Left lobe of liver (tissue), 2 donors: ENCODE data around the gene ART1. TPM values are rescaled to one million over a fixed set of nuclear protein-coding genes. Genes with fewer than 3 reads are reported as not detected.
"Not testable (repeated sequence)": the region's sequence is repeated elsewhere in the genome, so short reads cannot be mapped to it uniquely, and the experiment has no call there.

Source experiments
- ATAC-seq: fragments of 200-7000 bp; cut with Tn5 transposase; one replicate; pipeline ENCODE4 v1.9.1; 2020; ENCODE audit warnings: mild to moderate bottlenecking, moderate library complexity
- DNase-seq: peaks from one replicate; pipeline ENCODE4 v3.0.0-alpha.2; 2020; ENCODE audit warnings: low spot score
- total RNA-seq: library from RNA; stranded (reverse); gene quantifications from one replicate; pipeline ENCODE4 v1.2.1, GENCODE V29; 2021
- donor health status: DM: no; HTN: no; CAD: no; lungs with moderate emphysema.
- donor health status: DM: no; HTN: yes; CAD: no.

Gene ART1
- total RNA-seq, 1 donor from 2014 or later, result not detected

DNA sequence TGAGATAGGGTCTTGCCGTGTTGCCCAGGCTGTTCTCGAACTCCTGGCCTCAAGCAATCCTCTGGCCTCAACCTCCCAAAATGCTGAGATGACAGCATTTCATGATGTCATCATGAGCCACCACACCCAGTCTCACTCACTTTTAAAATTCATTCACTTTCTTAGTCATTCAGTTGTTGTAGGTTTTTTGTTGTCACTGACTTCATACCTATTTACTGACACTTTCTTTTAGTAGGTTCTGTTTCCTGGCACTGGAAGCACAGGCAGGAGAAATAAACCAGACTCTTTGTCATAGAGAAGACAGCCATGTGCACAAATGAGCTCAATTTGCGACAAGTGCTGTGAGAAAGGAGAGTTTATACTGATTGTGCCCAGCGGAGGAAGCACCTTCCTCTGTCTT, 13.6 kb upstream of the ART1 start:
- ATAC-seq, result no peak
- no peak for DNase-seq

DNA sequence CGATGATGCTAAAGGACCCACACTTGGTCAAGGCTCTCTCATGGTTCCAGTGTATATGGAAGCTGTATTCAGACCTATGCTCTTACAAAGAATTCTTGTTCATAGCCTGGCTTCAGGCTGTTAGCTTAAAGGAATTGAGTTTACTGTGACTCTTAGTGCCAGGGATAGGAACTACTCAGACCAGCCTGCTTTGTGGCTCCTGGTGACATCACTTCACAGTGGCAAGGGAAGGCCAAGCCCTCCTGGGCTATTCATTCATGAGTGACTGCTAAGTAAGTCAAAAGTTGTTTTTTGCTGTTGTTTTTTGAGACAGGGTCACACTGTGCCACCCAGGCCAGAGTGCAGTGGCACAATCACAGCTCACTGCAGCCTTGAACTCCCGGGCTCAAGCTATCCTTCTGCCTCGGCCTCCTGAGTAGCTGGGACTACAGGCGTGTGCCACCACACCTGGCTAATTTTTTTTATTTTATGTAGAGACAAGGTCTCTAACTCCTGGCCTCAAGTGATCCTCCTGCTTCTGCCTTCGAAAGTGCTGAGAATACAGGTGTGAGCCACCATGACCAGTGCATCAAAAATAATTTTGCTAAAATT, 12.8 kb upstream of the ART1 start:
- DNase-seq, result no peak

DNA sequence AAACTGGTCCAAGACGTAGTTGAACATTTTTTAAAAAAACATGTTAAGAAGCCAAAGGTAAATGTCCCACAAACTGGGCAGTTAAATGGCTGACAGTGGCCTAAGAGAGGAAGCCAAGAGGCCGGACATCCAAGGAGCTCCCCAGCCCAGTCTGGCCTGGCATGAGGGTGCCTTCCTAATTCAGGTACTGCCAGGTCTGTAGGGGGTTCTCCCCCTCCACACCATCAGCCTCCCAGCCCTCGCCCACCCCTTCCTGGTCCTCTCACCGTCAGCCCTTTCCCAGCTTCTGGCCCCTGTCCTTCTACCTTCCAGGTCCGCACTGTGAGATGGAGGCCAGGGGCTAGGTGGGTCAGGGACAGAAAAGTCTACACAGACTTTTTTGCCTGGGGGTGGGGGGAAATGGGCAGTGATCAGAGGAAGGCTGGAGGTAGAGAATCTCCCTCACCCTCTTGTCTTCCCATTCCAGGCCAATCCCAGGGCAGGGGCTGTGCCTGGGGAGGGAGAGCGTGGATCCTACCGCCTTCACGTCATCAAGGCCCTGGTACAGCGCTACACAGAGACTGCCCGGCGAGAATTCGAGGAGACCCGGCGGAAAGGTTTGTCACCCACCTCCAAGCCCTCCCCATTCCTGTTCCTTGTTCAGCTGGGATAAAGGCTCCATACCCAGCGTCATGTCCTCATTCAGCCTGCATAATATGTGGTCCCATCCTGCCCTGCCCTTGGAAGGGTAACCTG, 9.1 kb upstream of the ART1 start:
- ATAC-seq (no peak), DNase-seq (no peak)

More for the DNA sequence above, 12.8 kb upstream of the ART1 start:
- ATAC-seq, result no peak

DNA sequence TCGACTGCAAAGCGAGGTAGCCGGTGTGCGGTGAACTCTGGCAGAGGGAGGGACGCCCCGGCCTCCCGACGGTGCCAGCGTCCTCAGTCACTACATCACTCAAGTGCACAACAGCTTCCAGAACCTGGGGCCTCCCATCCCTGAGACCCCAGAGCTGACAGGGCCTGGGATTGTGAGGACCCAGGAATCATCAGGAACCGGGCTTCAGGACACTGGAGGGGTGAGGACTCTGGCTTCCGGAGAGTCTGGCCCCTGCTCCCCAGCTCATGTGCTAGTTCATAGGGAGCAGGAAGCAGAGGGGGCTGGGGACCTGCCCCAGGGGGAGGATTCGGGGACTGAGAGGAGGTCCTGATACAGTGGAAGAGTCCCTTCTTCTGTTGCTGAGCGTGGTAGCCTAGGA, 7.7 kb upstream of the ART1 start:
- ATAC-seq (no peak), DNase-seq (no peak)

DNA sequence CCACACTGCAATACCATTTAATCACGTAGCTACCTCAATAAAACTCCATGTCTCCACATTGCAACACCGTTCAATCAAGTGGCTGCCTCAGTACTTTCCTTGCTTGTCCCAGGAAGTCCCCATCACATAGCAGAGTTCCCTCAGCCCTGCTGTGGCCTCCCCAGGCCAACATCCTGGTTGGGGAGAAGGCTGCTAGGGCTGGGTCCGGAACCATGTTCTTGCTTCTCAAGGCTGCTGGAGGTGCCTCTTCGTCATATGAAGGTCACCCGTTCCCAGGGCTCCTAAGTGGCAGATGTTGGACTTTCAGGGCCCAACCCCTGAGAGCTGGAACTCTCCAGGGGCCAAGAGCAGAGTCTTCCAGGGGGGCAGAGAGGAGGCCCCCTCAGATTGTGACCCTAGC, 6.4 kb upstream of the ART1 start:
- DNase-seq (no peak), ATAC-seq (no peak)

DNA sequence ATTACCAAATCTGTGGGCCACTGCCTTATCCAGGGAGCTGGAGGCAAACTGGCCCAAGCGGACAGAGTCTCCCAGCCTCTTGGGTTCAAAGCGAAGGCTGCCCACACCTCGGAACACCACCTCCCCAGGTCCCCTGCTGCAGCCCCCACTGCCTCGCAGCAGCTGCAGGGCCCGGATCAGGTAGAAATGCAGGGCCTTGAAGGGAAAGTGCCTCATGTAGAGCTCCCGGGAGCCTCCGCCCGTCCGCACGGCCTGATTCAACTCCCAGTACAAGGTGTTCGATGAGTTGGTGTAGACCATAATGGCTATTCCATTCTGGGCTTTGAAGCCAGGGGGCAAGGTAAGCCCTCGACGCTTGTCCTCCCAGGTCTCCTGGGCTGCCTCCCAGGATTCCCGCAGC, 5.1 kb upstream of the ART1 start:
- DNase-seq (no peak), ATAC-seq (no peak)

DNA sequence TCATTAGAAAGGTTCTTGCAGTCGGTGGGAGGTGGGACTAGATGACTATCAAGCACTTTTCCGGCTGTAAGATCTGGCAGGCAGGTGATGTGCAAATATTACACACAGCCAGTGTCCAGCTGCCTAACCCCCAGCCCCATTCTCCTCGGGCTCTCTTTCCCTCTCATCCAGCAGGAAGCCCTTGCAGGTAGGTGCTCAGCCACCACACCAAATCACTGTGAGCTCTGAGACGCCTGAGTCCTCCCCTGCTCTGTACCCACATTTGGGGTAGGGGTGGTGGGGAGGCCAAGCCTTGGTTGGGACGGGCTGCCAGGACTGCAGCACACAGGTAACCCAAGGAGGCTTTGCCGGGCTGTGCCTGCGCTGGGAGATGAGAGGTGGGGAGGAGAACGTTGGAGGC, 3.7 kb upstream of the ART1 start:
- no peak for ATAC-seq
- no peak for DNase-seq

DNA sequence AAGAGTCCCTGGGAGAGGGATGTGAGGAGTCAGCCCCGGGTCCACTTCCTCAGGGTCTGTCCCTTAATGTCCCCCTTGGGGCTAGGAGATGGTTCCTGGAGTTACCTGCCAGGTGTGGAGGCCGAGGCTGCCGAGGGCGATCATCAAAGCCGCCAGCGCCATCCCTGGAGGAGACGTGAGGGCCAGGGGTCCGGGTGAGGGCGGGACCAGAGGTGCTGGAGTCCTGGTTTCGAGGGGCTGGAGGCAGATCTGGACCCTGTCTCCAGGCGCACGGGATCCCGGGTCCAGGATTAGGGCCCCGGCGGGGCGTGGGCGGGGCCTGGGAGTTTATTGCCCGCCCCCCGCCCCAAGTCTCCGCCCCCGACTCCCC, 3.2 kb upstream of the ART1 start, which contains the start of gene ART5:
Gene ART5, minus strand, starts transcription at position 292 of the 370 bp plus-strand sequence. Its CDS starts 130 bp downstream, at position 162.
- ATAC-seq (no peak), DNase-seq (no peak)

DNA sequence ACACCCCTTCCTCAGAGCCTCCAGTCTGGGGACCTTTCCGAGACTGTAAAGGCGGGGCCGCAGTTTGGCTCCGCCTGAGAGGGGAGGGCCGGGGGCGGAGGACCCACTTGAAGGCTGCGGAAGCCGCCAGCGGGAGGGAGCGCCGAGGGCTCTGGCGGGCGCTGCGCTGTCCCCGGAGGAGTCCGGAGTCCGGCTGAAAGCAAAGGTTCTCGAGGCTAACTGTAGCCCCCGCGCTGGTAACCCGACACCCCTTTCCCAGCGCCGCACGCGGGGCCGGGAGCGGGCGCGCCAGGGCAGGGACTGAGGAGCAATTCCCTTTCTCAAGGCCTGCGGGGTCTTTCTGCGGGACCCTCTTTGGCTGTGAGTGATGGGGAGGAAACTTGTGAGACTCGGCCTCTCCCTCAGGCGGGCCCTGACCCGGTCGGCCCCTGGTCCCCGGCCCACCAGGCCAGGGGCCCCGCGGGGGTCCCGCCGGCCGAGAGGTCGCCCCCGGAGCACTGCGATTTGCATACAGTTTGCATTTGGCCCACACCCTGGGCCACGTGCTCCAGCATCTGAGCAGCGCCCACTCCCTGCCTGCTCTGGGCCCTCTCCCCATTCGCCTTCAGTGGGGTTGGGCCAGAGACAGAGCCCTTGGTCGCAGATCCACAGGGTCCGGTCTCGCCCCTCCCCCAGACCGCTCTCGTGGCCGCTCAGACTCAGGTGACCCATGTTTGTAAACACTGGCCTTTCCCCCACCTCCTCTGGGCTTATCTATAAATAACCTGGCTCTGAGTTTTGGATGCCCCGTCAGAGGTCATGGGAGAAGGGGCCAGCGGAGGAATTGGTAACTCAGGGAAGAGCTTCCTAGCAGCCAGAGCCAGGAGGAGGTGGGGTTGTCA, 2.6 kb upstream of the ART1 start:
- peak; percentile 90 for ATAC-seq

DNA sequence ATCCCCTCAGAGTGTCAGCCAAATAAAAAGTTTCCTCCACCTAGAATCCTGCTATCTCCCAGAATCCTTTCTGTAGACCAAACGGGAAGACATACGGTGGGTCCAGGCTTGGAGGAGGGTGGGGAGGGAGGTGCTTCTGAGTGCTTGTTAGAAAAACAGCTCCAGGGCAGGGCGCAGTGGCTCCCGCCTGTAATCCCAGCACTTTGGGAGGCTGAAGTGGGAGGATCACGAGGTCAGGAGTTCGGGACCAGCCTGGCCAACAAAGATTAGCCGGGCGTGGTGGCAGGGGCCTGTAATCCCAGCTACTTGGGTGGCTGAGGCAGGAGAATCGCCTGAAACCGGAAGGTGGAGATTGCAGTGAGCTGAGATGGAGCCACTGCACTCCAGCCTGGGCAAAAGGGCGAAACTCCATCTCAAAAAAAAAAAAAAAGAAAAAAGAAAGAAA, 1.8 kb upstream of the ART1 start:
- not testable (repeated sequence) for DNase-seq, ATAC-seq

More for the DNA sequence above, 2.6 kb upstream of the ART1 start:
- DNase-seq, result peak; percentile 69

DNA sequence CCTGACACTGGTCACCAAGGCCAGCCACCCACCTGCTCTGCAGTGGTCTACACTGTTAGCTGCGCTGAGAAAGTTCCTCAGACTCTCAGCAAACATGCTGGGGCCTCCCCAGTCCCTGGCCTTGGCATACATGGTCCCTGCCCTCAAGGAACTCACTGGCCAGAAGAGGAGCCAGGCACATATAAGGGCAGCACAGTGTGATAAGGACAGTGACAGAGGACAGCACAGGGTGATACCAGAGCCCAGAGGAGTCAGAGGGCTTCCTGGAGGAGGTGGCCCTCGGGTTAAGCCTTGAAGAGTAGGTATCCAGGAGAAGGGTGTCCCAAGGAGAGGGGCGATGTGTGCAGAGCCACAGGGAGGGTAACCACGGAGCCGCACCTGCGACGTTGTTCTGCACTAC, 624 bp downstream of the ART1 start:
- no peak for ATAC-seq
- DNase-seq, result no peak

DNA sequence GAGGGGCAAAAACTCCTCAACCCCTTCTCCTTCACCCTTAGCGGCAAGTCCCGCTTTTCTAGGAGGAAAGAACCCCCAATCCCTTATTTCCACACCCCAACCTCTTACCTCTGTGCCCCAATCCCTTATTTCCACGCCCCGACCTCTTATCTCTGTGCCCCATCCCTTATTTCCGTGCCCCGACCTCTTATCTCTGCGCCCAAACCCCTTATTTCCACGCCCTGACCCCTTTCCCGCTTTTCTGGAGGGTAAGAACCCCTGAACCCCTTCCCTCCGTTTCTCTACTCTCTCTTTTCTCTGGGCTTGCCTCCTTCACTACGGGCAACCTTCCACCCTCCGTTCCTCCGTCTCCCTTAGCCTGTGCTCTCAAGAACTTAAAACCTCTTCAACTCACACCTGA, 3.9 kb downstream of the ART1 start:
- ATAC-seq, DNase-seq: not testable (repeated sequence)

DNA sequence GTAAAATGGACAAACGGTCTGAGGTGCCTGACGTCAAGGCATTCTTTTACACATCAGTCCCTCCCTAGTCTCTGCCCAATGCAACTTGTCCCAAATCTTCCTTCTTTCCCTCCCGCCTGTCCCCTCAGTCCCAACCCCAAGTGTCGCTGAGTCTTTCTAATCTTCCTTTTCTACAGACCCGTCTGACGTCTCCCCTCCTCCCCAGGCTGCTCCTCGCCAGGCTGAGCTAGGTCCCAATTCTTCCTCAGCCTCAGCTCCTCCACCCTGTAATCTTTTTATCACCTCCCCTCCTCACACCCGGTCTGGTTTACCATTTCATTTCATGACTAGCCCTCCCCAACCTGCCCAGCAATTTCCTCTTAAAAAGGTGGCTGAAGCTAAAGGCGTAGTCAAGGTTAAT, 4.4 kb downstream of the ART1 start:
- not testable (repeated sequence) for DNase-seq, ATAC-seq

DNA sequence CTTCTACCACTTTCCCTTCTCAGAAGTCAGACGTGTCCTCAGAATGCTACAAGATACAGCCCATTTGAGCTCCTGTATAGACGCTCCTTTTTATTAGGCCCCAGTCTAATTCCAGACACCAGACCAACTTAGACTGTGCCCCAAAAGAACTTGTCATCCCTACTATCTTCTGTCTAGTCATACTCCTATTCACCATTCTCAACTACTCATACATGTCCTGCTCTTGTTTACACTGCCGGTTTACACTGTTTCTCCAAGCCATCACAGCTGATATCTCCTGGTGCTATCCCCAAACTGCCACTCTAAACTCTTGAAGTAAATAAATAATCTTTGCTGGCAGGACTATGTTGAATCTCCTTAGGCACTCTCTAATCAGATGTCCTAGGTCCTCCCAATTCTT, 7.6 kb downstream of the ART1 start:
- ATAC-seq, DNase-seq: not testable (repeated sequence)

DNA sequence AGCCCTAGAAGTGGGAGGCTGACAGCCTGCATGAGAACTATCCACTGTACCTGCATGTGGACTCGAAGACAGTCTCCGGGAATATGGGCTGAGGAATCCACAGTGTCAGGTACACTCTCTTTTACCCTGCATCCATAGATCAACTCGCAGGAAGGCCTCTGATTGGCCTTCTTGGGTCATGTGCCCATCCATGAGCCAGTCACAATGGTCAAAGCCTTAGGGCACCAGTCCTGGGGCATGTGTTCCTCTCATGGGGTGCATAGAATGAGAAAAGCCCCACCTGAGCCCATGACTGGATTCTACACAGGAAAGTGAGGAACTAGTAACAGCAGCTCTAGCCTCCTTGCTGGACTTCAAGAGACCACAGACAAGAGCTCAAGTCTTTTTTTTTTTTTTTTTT, 10.6 kb downstream of the ART1 start:
- DNase-seq (no peak), ATAC-seq (no peak)

DNA sequence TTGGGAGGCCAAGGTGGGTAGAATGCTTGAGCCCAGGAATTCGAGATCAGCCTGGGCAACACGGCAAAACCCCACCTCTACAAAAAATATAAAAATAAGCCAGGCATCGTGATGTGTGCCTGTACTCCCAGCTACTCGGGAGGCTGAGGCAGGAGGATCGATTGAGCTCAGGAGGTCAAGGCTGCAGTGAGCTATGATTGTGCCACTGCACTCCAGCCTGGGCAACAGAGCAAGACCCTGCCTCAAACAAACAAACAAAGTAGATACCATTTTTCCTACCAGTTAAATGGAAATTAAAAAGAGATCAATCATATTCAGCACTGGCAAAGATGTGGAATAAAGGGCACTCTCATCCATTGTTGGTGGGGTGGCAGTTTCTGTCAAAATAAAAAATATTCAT, 12.4 kb downstream of the ART1 start:
- DNase-seq, ATAC-seq: not testable (repeated sequence)

DNA sequence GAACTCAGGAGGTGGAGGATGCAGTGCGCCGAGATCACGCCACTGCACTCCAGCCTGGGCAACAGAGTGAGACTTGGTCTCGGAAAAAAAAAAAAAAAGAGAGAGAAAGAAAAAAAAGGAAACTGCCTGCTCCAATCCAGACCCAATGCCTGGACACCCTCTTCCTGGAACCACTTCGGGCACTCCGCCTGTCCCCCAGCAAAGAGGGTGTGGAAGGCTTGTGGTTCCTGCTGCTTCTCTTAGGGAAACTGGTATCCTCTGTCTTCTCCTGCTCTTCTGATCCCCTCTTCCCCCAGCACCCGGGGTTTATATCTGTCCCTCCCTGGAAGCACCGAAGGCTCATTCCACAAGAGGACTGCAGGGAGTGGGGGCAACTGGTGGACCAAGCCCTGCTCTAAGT, 13.3 kb downstream of the ART1 start:
- ATAC-seq, result no peak
- no peak for DNase-seq

DNA sequence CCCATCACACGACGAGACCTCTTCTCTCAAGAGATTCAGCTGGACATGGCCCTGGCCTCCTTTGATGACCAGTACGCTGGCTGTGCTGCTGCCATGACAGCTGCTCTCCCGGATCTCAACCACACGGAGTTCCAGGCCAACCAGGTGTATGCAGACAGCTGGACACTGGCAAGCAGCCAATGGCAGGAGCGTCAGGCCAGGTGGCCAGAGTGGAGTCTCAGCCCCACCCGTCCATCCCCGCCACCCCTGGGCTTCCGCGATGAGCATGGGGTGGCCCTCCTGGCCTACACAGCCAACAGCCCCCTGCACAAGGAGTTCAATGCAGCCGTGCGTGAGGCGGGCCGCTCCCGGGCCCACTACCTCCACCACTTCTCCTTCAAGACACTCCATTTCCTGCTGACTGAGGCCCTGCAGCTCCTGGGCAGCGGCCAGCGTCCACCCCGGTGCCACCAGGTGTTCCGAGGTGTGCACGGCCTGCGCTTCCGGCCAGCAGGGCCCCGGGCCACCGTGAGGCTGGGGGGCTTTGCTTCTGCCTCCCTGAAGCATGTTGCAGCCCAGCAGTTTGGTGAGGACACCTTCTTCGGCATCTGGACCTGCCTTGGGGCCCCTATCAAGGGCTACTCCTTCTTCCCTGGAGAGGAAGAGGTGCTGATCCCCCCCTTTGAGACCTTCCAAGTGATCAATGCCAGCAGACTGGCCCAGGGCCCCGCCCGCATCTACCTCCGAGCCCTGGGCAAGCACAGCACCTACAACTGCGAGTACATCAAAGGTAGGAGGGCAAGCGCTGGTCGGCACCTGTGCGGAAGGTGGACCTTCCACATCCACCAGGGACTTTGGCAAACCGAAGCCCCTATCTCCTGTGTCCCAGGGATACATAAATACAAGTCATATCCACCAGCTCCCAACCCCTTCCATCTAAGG, 14.9 kb downstream of the ART1 start:
- peak; percentile 20 for ATAC-seq

DNA sequence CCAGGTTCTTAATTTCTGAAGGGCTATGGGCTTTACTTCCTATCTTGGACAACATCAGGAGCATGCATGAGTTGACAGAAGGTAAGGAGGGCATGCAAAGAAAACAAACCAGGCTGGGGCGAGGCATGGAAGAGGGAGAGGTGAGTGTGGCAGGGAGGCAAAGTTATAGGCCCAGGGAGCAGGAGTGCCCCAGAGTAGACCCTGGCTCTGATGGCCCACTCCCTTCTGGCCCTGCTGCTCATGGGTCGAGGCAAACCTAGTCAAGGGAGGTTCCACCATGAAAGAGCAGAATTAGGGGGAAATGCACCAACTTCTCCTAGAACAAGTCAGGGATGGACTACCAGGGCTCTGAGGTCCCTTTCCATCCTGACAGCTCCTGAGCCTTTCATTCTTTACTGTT, 16.0 kb downstream of the ART1 start:
- DNase-seq, result no peak
- no peak for ATAC-seq

More for the DNA sequence above, 14.9 kb downstream of the ART1 start:
- no peak for DNase-seq

DNA sequence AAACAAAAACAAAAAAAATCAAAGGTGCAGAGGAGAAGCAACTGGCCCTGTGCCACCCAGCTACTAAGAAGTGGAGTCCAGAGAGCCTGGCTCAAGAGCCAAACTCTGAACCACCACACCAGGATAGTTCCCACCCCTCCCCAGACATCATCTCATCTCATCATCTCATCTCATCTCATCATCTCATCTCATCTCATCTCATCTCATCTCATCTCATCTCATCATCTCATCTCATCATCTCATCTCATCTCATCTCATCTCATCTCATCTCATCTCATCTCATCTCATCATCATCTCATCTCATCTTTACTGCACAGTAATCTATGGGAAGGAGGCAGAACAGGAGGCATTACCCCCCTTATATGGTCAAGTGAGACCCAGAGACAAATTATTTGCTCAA, 17.9 kb downstream of the ART1 start:
- ATAC-seq, result no peak

More for the DNA sequence above, 17.9 kb downstream of the ART1 start:
- DNase-seq, result no peak
